HEK293T (cell line): ENCODE measurements around the gene DROSHA.

Source experiments
- CTCF ChIA-PET: fragments of 350-600 bp; formaldehyde crosslinking; extraction: SDS; loops from one replicate; lab custom pipeline; 2021; ENCODE audit warnings: antibody characterized with exemption, inconsistent platforms; lab: Yijun Ruan, JAX
- POLR2A ChIA-PET: fragments of 350-600 bp; formaldehyde crosslinking; extraction: SDS; loops from one replicate; lab custom pipeline; 2020; ENCODE audit warnings: antibody characterized with exemption, inconsistent platforms; lab: Yijun Ruan, JAX
- DNase-seq: peaks from one replicate; pipeline ENCODE4 v3.0.0; 2012; ENCODE audit warnings: mixed read lengths; ENCODE audit errors: extremely low spot score
- ARNT ChIP-seq: fragments of 450-650 bp; IDR thresholded peaks from 2 replicates; pipeline ENCODE4 v1.6.1; 2017; ENCODE audit warnings: mild to moderate bottlenecking
- BHLHE40 ChIP-seq: fragments of 450-650 bp; IDR thresholded peaks from 2 replicates; pipeline ENCODE4 v1.6.1; 2016; ENCODE audit warnings: mild to moderate bottlenecking, moderate library complexity, borderline replicate concordance
- CTBP1 ChIP-seq: fragments of 450-650 bp; IDR thresholded peaks from 2 replicates; pipeline ENCODE4 v1.6.1; 2016; ENCODE audit warnings: borderline replicate concordance
- ELF4 ChIP-seq: fragments of 450-650 bp; IDR thresholded peaks from 2 replicates; pipeline ENCODE4 v1.6.1; 2017; ENCODE audit warnings: antibody characterized with exemption
- FOXA1 ChIP-seq: fragments of 450-650 bp; IDR thresholded peaks from 2 replicates; pipeline ENCODE4 v1.6.1; 2016; ENCODE audit warnings: mild to moderate bottlenecking
- FOXK2 ChIP-seq: fragments of 450-650 bp; IDR thresholded peaks from 2 replicates; pipeline ENCODE4 v1.6.1; 2016; ENCODE audit warnings: mild to moderate bottlenecking
- FOXM1 ChIP-seq: fragments of 450-650 bp; IDR thresholded peaks from 2 replicates; pipeline ENCODE4 v1.6.1; 2017; ENCODE audit warnings: mild to moderate bottlenecking, borderline replicate concordance
- HDGF ChIP-seq: fragments of 450-650 bp; IDR thresholded peaks from 2 replicates; pipeline ENCODE4 v1.6.1; 2017; ENCODE audit warnings: antibody characterized with exemption, borderline replicate concordance
- L3MBTL2 ChIP-seq: fragments of 450-650 bp; conservative IDR thresholded peaks from 2 replicates; pipeline ENCODE4 v1.6.1; 2016; ENCODE audit warnings: mild to moderate bottlenecking
- LEF1 ChIP-seq: fragments of 450-650 bp; IDR thresholded peaks from 2 replicates; pipeline ENCODE4 v1.6.1; 2017; ENCODE audit warnings: mild to moderate bottlenecking, borderline replicate concordance
- NFRKB ChIP-seq: fragments of 450-650 bp; IDR thresholded peaks from 2 replicates; pipeline ENCODE4 v1.6.1; 2016; ENCODE audit warnings: mild to moderate bottlenecking, moderate library complexity
- SP1 ChIP-seq: fragments of 450-650 bp; IDR thresholded peaks from 2 replicates; pipeline ENCODE4 v1.6.1; 2017
- SUZ12 ChIP-seq: fragments of 450-650 bp; IDR thresholded peaks from 2 replicates; pipeline ENCODE4 v1.6.1; 2016; ENCODE audit warnings: mild to moderate bottlenecking
- TARDBP ChIP-seq: fragments of 450-650 bp; IDR thresholded peaks from 2 replicates; pipeline ENCODE4 v1.6.1; 2016
- ZNF384 ChIP-seq: fragments of 450-650 bp; IDR thresholded peaks from 2 replicates; pipeline ENCODE4 v1.6.1; 2016
- TF ChIP-seq, protein P1 (sequence below): fragments of 450-650 bp; IDR thresholded peaks from 2 replicates; pipeline ENCODE4 v1.6.1; 2016

Gene DROSHA

DNA sequence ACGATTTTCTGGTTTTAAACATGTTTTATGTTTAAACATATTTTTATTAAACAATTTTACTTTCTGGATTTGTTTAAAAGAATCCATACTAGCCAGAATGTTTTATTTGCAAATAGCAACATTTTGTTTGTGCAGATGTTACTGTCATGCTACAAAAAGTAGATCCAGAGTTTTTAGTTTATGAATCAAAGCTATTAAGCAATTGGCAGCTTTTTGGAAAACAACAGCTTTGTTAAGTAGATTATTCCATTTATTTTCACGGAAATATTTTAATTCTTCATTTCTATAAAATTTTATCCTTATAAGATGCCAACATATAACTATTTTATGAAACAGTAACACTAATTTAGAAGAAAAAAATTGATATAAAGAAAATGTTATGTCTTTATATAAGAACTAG lies 60.9 kb downstream of the DROSHA start:
- no peak for TF ChIP-seq LEF1
- TF ChIP-seq FOXM1: no peak
- TF ChIP-seq, protein P1, sequence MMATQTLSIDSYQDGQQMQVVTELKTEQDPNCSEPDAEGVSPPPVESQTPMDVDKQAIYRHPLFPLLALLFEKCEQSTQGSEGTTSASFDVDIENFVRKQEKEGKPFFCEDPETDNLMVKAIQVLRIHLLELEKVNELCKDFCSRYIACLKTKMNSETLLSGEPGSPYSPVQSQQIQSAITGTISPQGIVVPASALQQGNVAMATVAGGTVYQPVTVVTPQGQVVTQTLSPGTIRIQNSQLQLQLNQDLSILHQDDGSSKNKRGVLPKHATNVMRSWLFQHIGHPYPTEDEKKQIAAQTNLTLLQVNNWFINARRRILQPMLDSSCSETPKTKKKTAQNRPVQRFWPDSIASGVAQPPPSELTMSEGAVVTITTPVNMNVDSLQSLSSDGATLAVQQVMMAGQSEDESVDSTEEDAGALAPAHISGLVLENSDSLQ: no peak
- no peak for TF ChIP-seq FOXA1
- TF ChIP-seq FOXK2: no peak
- TF ChIP-seq NFRKB: no peak
- TF ChIP-seq BHLHE40: no peak
- no peak for TF ChIP-seq ZNF384
- TF ChIP-seq TARDBP: no peak
- TF ChIP-seq SUZ12: no peak
- TF ChIP-seq L3MBTL2: no peak
- TF ChIP-seq CTBP1: no peak
- TF ChIP-seq ELF4: no peak
- no peak for TF ChIP-seq SP1
- TF ChIP-seq HDGF: no peak
- no peak for TF ChIP-seq ARNT

GRCh38 chr5:31470608-31471007 lies 61.3 kb downstream of the DROSHA start:
- TF ChIP-seq FOXA1: no peak
- no peak for TF ChIP-seq ARNT
- no peak for TF ChIP-seq ELF4
- TF ChIP-seq, protein P1: no peak
- no peak for TF ChIP-seq TARDBP
- TF ChIP-seq ZNF384: no peak
- no peak for TF ChIP-seq L3MBTL2
- no peak for TF ChIP-seq NFRKB
- no peak for TF ChIP-seq FOXM1
- TF ChIP-seq CTBP1: no peak
- ChIA-PET CTCF (no interaction called here), POLR2A (no interaction called here)
- DNase-seq: no peak

More for the DNA sequence above, 60.9 kb downstream of the DROSHA start:
- DNase-seq: no peak
- POLR2A ChIA-PET: no interaction called here
- CTCF ChIA-PET: no interaction called here

- TF ChIP-seq LEF1: no peak
- no peak for TF ChIP-seq NFRKB
- no peak for TF ChIP-seq CTBP1
- TF ChIP-seq TARDBP: no peak
- no peak for TF ChIP-seq SUZ12
- TF ChIP-seq, protein P1: no peak
- no peak for TF ChIP-seq FOXK2
- TF ChIP-seq BHLHE40: no peak
- CTCF ChIA-PET: no interaction called here
- no peak for DNase-seq
- POLR2A ChIA-PET: no interaction called here
These were observed 62.0 kb downstream of the DROSHA start for GRCh38 chr5:31469886-31470285.

DNA sequence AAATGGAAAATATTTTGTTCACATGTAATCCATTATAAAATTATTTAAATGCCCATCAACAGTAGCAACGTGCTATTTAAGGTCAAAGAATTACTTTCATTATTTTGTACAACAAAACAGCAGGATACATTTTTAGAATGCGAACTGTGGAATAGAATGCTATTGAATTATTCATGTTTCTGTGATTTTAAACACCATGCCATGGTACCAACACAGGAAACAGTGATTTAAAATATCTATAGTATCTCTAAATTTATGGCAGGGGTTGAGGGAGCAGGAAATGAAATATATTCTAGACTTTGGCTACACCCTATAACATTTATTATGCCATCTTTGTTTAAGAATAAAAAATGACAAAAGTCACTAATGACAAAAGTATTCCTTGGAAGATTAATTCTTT lies 62.4 kb downstream of the DROSHA start:
- TF ChIP-seq NFRKB (no peak), SUZ12 (no peak), LEF1 (no peak), CTBP1 (no peak), ZNF384 (no peak), HDGF (no peak), FOXA1 (no peak), SP1 (no peak)
- no peak for DNase-seq
- POLR2A ChIA-PET: no interaction called here
- CTCF ChIA-PET: no interaction called here

- CTCF ChIA-PET: no interaction called here
- POLR2A ChIA-PET: no interaction called here
These were observed 66.6 kb downstream of the DROSHA start for GRCh38 chr5:31465291-31465690.

DNA sequence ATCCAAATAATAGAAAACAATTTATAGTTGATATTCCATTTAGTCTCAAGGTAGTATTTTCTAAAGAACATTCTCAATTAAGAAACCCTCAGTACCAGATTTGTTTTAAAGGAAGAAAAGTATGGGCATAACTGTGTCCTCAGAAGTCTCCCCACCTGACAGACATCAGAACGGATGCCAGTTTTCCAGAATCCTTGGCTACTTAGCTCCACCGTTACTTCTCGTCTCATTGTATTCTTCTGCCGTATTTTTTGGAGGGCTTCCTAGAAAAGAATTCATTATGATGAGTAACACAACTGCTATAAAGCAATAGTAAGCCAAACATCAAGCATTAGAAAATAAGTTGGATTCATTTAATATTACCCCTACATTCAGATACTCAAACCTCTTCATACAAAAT lies 67.8 kb downstream of the DROSHA start:
- ChIA-PET CTCF (no interaction called here), POLR2A (interaction anchor here (1.4 kb wide), 1 partner anchor 68 kb away, joined by 3 read pairs; the partner anchor contains the start of genes C5orf22 and DROSHA)
- DNase-seq: no peak
- TF ChIP-seq ELF4 (no peak), SUZ12 (no peak), LEF1 (no peak), FOXA1 (no peak), FOXM1 (no peak), ZNF384 (no peak), SP1 (no peak), L3MBTL2 (no peak), HDGF (no peak), ARNT (no peak), TARDBP (no peak), FOXK2 (no peak)
- TF ChIP-seq, protein P1: no peak

More at GRCh38 chr5:31465291-31465690, 66.6 kb downstream of the DROSHA start:
- TF ChIP-seq SP1: no peak
- no peak for TF ChIP-seq NFRKB
- no peak for TF ChIP-seq L3MBTL2
- TF ChIP-seq ELF4: no peak
- DNase-seq: no peak
